ENCODE data around the gene EDN3.

The EDN3 gene

GRCh38 chr20:59307270-59307669 is 6.9 kb downstream of the EDN3 start:
- ATAC-seq = no peak
- TF ChIP-seq TCF4 (CRISPR knock-in tag; IDR thresholded peaks at IDR 0.05; ENCODE audit: borderline replicate concordance) (no peak), ARNTL (CRISPR knock-in tag; IDR thresholded peaks at IDR 0.05; ENCODE audit: borderline replicate concordance, low read depth) (no peak), ZNF8 (CRISPR knock-in tag; IDR thresholded peaks at IDR 0.05) (no peak), CSDC2 (CRISPR knock-in tag; IDR thresholded peaks at IDR 0.05) (no peak), SNAI2 (CRISPR knock-in tag; IDR thresholded peaks at IDR 0.05) (no peak), BACH2 (CRISPR knock-in tag; IDR thresholded peaks at IDR 0.05; ENCODE audit: borderline replicate concordance) (no peak), TOX (CRISPR knock-in tag; IDR thresholded peaks at IDR 0.05; ENCODE audit: borderline replicate concordance) (no peak), POU6F1 (CRISPR knock-in tag; IDR thresholded peaks at IDR 0.05; ENCODE audit: borderline replicate concordance, low read depth) (no peak), GLIS3 (CRISPR knock-in tag; IDR thresholded peaks at IDR 0.05) (no peak), ZFP30 (CRISPR knock-in tag; IDR thresholded peaks at IDR 0.05) (no peak), OSR1 (CRISPR knock-in tag; IDR thresholded peaks at IDR 0.05) (no peak), PPARA (CRISPR knock-in tag; IDR thresholded peaks at IDR 0.05; ENCODE audit: borderline replicate concordance) (no peak), CREB5 (CRISPR knock-in tag; IDR thresholded peaks at IDR 0.05; ENCODE audit: low read depth) (no peak), ZC3H10 (CRISPR knock-in tag; IDR thresholded peaks at IDR 0.05) (no peak), ZNF565 (CRISPR knock-in tag; conservative IDR thresholded peaks at IDR 0.05; ENCODE audit: low read depth) (no peak), ISL1 (CRISPR knock-in tag; IDR thresholded peaks at IDR 0.05) (no peak), CSRNP3 (CRISPR knock-in tag; IDR thresholded peaks at IDR 0.05) (no peak)
- TF ChIP-seq, protein P1, sequence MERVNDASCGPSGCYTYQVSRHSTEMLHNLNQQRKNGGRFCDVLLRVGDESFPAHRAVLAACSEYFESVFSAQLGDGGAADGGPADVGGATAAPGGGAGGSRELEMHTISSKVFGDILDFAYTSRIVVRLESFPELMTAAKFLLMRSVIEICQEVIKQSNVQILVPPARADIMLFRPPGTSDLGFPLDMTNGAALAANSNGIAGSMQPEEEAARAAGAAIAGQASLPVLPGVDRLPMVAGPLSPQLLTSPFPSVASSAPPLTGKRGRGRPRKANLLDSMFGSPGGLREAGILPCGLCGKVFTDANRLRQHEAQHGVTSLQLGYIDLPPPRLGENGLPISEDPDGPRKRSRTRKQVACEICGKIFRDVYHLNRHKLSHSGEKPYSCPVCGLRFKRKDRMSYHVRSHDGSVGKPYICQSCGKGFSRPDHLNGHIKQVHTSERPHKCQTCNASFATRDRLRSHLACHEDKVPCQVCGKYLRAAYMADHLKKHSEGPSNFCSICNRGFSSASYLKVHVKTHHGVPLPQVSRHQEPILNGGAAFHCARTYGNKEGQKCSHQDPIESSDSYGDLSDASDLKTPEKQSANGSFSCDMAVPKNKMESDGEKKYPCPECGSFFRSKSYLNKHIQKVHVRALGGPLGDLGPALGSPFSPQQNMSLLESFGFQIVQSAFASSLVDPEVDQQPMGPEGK (CRISPR knock-in tag; IDR thresholded peaks at IDR 0.05; ENCODE audit: borderline replicate concordance) = no peak

DNA sequence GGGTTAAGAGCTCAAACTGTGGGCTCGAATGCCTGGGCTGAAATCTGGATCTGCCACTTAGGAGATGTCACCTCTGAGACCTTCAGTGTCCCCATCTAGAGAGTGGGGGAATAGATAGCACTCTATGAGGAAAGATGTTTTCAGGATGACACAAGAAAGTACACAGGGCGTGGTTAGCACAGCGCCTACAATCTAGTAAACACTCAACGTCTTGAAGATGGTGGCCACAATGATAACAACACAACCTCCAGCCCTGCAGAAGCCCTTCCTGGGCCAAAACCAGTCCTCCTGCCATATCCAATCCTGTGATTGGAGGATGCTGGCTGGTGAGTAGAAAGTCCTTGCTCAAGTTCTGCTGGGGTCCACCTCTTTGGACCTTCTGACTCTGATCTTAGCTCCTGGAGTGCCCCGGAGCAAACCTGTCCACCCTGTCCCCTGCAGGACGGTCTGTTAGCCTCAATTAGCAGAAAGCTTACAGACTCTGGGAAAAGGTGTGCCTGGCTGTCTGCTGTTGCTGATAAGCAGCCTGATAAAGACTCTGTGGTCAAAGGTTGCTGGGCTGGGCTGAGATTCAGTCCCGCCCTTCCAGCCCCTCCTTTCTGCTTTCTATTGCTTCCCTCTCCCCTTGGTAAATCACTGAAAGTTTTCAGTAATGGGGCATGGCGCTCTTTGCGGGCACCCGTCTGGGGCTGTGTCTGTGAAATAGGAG is 8.2 kb downstream of the EDN3 start:
- no peak for TF ChIP-seq RARB (CRISPR knock-in tag; IDR thresholded peaks at IDR 0.05)
- TF ChIP-seq CSDC2 (CRISPR knock-in tag; IDR thresholded peaks at IDR 0.05) = no peak
- no peak for TF ChIP-seq POU6F1 (CRISPR knock-in tag; IDR thresholded peaks at IDR 0.05; ENCODE audit: borderline replicate concordance, low read depth)
- TF ChIP-seq CREB5 (CRISPR knock-in tag; IDR thresholded peaks at IDR 0.05; ENCODE audit: low read depth) = no peak
- no peak for TF ChIP-seq CSRNP3 (CRISPR knock-in tag; IDR thresholded peaks at IDR 0.05)
- TF ChIP-seq, protein P1 (CRISPR knock-in tag; IDR thresholded peaks at IDR 0.05; ENCODE audit: borderline replicate concordance) = no peak

More for the DNA sequence above, 8.2 kb downstream of the EDN3 start:
- no peak for ATAC-seq

Data from SK-N-SH treated with all-trans-retinoic acid at 6 μM for 48 hours (cell line).